K562 (cell line): Measurements from ENCODE around the gene TMSB4X. TPM values are rescaled to one million over a fixed set of nuclear protein-coding genes. Genes with fewer than 3 reads are reported as not detected.

Experiments used
- ATAC-seq: fragments of 200-7000 bp; cut with Tn5 transposase; 3 replicates; pipeline ENCODE4 v1.9.1; 2020; ENCODE audit warnings: moderate library complexity
- BruUV-seq: library from RNA; stranded (reverse); fragments of 400-500 nt; replicated peaks from 2 replicates; lab custom pipeline; 2021; lab: Mats Ljungman, UMichigan
- CTCF ChIA-PET: fragments of 300-600 bp; formaldehyde crosslinking; extraction: SDS; loops from one replicate; lab custom pipeline; 2021; ENCODE audit warnings: low intra/inter-chr PET ratio; lab: Yijun Ruan, JAX
- POLR2A ChIA-PET: fragments of 300-600, 350-650 bp; sonication (Branson Sonifier 250); formaldehyde crosslinking; extraction: SDS; loops from one replicate; lab custom pipeline; 2021; ENCODE audit warnings: antibody characterized with exemption, inconsistent platforms; lab: Yijun Ruan, JAX
- DNase-seq, 4 experiments: peaks; one replicate each; pipeline versions ENCODE4 v3.0.0 to v3.0.0-alpha.2; 2011 to 2018; ENCODE audit warnings: low spot score in 3 of 4, mixed read lengths in 3 of 4; ENCODE audit errors: extremely low read depth in 1 of 4
- FAIRE-seq: peaks from 2 replicates; lab custom pipeline; 2011; peaks lifted over from hg19 to GRCh38; lab: Jason Lieb, UNC
- H2AFZ ChIP-seq: 2 replicates; pipeline ENCODE4 v1.6.0; 2011; ENCODE audit warnings: low read depth, low read length, control low read depth, inconsistent platforms
- H3K27ac ChIP-seq: fragments of 200-600 bp; 3 replicates; pipeline ENCODE4 v1.8.0; 2011; ENCODE audit warnings: low read depth, mild to moderate bottlenecking, control low read depth, inconsistent platforms, low read length, moderate library complexity, mixed read lengths; ENCODE audit errors: extremely low read depth
- H3K27me3 ChIP-seq, 2 experiments: fragments of 300-600 bp in 1 of 2; 2 replicates in 1 of 2; 3 replicates in 1 of 2; pipeline versions ENCODE4 v1.6.0 to v1.8.0; 2011; ENCODE audit warnings: inconsistent platforms in 2 of 2, low read length in 2 of 2, mild to moderate bottlenecking in 1 of 2, mixed read lengths in 1 of 2, moderate library complexity in 1 of 2; ENCODE audit not compliant: control insufficient read depth in 2 of 2, insufficient read depth in 2 of 2
- H3K36me3 ChIP-seq: fragments of 300-600 bp; 3 replicates; pipeline ENCODE4 v1.8.0; 2011; ENCODE audit warnings: mild to moderate bottlenecking, low read length, inconsistent platforms; ENCODE audit not compliant: control insufficient read depth, insufficient read depth
- H3K4me1 ChIP-seq, 2 experiments: fragments of 200-600 bp in 1 of 2; replicated peaks in 1 of 2; 2 replicates in 1 of 2; 3 replicates in 1 of 2; pipeline versions ENCODE4 v1.5.1 to v1.8.0; 2011; ENCODE audit warnings: inconsistent platforms in 2 of 2, low read length in 2 of 2, mild to moderate bottlenecking in 1 of 2, mixed read lengths in 1 of 2, moderate library complexity in 1 of 2; ENCODE audit not compliant: control insufficient read depth in 2 of 2, insufficient read depth in 2 of 2
- H3K4me2 ChIP-seq: 2 replicates; pipeline ENCODE4 v1.6.1; 2011; ENCODE audit warnings: low read length, control low read depth, inconsistent platforms, mixed read lengths; ENCODE audit not compliant: insufficient read depth
- H3K4me3 ChIP-seq: fragments of 200-600 bp; sonication (generic), shearing (Covaris generic); 2 replicates; pipeline ENCODE4 v1.5.1; 2016; ENCODE audit warnings: control low read depth, inconsistent platforms
- H3K79me2 ChIP-seq: fragments of 200-600 bp; 3 replicates; pipeline ENCODE4 v1.8.0; 2011; ENCODE audit warnings: low read length, inconsistent platforms; ENCODE audit not compliant: control insufficient read depth, insufficient read depth
- H3K9ac ChIP-seq, 2 experiments: 2 replicates each; pipeline versions ENCODE4 v1.6.0 to v1.6.1; 2011; ENCODE audit warnings: low read depth in 2 of 2, low read length in 2 of 2, control low read depth in 1 of 2, inconsistent platforms in 1 of 2, mild to moderate bottlenecking in 1 of 2, mixed read lengths in 1 of 2; ENCODE audit not compliant: insufficient read depth in 1 of 2
- H3K9me1 ChIP-seq: one replicate; pipeline ENCODE4 v1.6.0; 2011; ENCODE audit warnings: inconsistent platforms, mild to moderate bottlenecking, low read length, moderate library complexity; ENCODE audit not compliant: control insufficient read depth, insufficient read depth
- H3K9me3 ChIP-seq: replicated peaks from 2 replicates; pipeline ENCODE4 v1.5.1; 2011; ENCODE audit warnings: low read depth, low read length, inconsistent platforms; ENCODE audit not compliant: control insufficient read depth, insufficient read depth
- H4K20me1 ChIP-seq: replicated peaks from 2 replicates; pipeline ENCODE4 v1.6.1; 2011; ENCODE audit warnings: low read length, inconsistent platforms, mixed read lengths; ENCODE audit not compliant: control insufficient read depth, insufficient read depth
- ETV1 ChIP-seq: fragments of 450-650 bp; conservative IDR thresholded peaks from 2 replicates; pipeline ENCODE4 v1.6.1; 2016; ENCODE audit warnings: missing genetic modification characterization, control low read depth, low read depth, missing compliant biosample characterization
- ETV6 ChIP-seq, 3 experiments: fragments of 150-350 bp in 1 of 3; sonication (generic) in 1 of 3; formaldehyde crosslinking in 1 of 3; IDR thresholded peaks; 2 replicates each; pipeline versions ENCODE4 v1.6.1 to v1.8.0; 2014 to 2022; ENCODE audit warnings: borderline replicate concordance in 2 of 3, low read depth in 2 of 3, antibody characterized with exemption in 1 of 3, low read length in 1 of 3, mild to moderate bottlenecking in 1 of 3, missing genetic modification reagents in 1 of 3
- EZH2 ChIP-seq: IDR thresholded peaks from 2 replicates; pipeline ENCODE4 v1.6.1; 2012; ENCODE audit warnings: low read depth, mild to moderate bottlenecking, inconsistent platforms, low read length, borderline replicate concordance
- PTTG1 ChIP-seq: fragments of 450-650 bp; IDR thresholded peaks from 2 replicates; pipeline ENCODE4 v1.6.1; 2016; ENCODE audit warnings: low read depth, mild to moderate bottlenecking, missing genetic modification characterization, missing compliant biosample characterization
- TFAM ChIP-seq: fragments of 250-450 bp; sonication (Bioruptor Pico); conservative IDR thresholded peaks from 2 replicates; pipeline ENCODE4 v1.5.0; 2021; ENCODE audit warnings: mild to moderate bottlenecking, moderate library complexity
- ZNF212 ChIP-seq: fragments of 450-650 bp; formaldehyde crosslinking; IDR thresholded peaks from 2 replicates; pipeline ENCODE4 v1.4.0; 2020; ENCODE audit warnings: mild to moderate bottlenecking
- ZNF24 ChIP-seq: fragments of 450-650 bp; IDR thresholded peaks from 2 replicates; pipeline ENCODE4 v1.6.1; 2016
- ZNF384 ChIP-seq: IDR thresholded peaks from 2 replicates; pipeline ENCODE4 v1.6.1; 2012; ENCODE audit warnings: low read depth, low read length, improper control_type of control experiment
- WGBS: fragments of 100-300 bp; shearing (Covaris generic); methylation state at CpG from one replicate; pipeline ENCODE4 v1.1.6; 2016; ENCODE audit warnings: low coverage, mixed read lengths; ENCODE audit not compliant: insufficient coverage; ENCODE audit errors: missing lambda C conversion rate; 5-methylcytosine and 5-hydroxymethylcytosine counted together
- in situ Hi-C: fragments of 300-500 bp; cut with MboI; formaldehyde crosslinking; loops from 4 replicates; pipeline ENCODE4 v1.15.0; 2018; ENCODE audit warnings: inconsistent platforms, mixed read lengths
- intact Hi-C: fragments of 100-400 bp; cut with micrococcal nuclease; formaldehyde crosslinking; loops from 2 replicates; pipeline ENCODE4 v1.14.2; 2022
- polyA plus RNA-seq, 8 experiments: library from polyadenylated mRNA; depleted of rRNA in 4 of 8; stranded (reverse) in 5 of 8; unstranded in 3 of 8; fragments of >200 nt; fragmentation: Nextera tagmentation in 2 of 8; fragmentation: Illumina TruSeq in 1 of 8; extraction: Ambion mirVana in 2 of 8; extraction: Trizol in 1 of 8; gene quantifications; 2 replicates each; pipeline versions ENCODE4 v1.2.1 to v1.2.3, GENCODE V29; 2011 to 2014; ENCODE audit warnings: inconsistent platforms in 1 of 8, missing spikeins in 1 of 8
- total RNA-seq, 7 experiments: library from RNA; depleted of rRNA in 6 of 7; stranded (reverse); fragments of >200 nt in 6 of 7; fragmentation: Illumina TruSeq in 2 of 7; extraction: Trizol in 2 of 7; gene quantifications; 2 replicates each; pipeline versions ENCODE4 v1.2.1 to v1.2.3, GENCODE V29; 2011 to 2021; ENCODE audit warnings: low replicate concordance in 1 of 7
- TF ChIP-seq, protein P1 (sequence below): fragments of 250-450 bp; sonication (Bioruptor Pico); IDR thresholded peaks from 2 replicates; pipeline ENCODE4 v1.4.0; 2020
- TF ChIP-seq, protein P2 (sequence below), 2 experiments: fragments of 450-650 bp in 1 of 2; sonication (generic) in 1 of 2; formaldehyde crosslinking in 1 of 2; IDR thresholded peaks in 1 of 2; conservative IDR thresholded peaks in 1 of 2; 2 replicates each; pipeline versions ENCODE4 v1.6.1 to v1.8.1; 2016 to 2023; ENCODE audit warnings: mild to moderate bottlenecking in 2 of 2, moderate library complexity in 2 of 2, inconsistent platforms in 1 of 2, missing genetic modification reagents in 1 of 2
- TF ChIP-seq, protein P3 (sequence below): sonication (generic); formaldehyde crosslinking; IDR thresholded peaks from 2 replicates; pipeline ENCODE4 v1.8.0; 2022; ENCODE audit warnings: missing genetic modification reagents, mild to moderate bottlenecking, borderline replicate concordance

TMSB4X gene
- total and polyA plus RNA-seq, 9 of the 15 experiments (the other 6 are each of a cell fraction or from before 2014, with no cell fraction given): 1,035 to 2,035 (median 1,529) TPM

DNA sequence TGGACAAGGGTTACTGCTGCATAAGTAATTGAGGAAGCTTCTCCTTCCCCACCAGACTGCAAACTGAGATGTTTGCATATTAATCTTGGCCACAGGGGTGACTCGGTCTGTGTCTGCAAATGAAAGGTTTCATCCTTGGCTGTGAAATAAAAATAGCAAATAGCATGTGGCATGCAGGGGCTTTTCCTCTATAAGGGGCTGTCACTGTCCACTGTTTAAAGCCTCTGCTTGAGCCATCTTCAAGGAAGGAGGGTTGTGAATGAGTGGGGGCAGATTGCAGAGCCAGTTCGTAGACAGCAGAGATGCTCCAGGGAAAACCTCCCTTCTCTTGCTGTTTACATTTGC lies 33.3 kb downstream of the TMSB4X start:
- CTCF ChIA-PET: no interaction called here
- no peak for ATAC-seq
- 17% methylated on average over 2 of the region's 2 CpGs for WGBS
- intact Hi-C loops: no loop called here
- H4K20me1 ChIP-seq: no peaks in the 10 kb centered on the region
- POLR2A ChIA-PET: interaction anchor here (0.6 kb wide), 1 partner anchor 33 kb away, joined by 3 read pairs; the partner anchor contains the start of gene TMSB4X
- no peak overlapping the region for H3K4me2 ChIP-seq
- H3K27ac ChIP-seq: no peak overlapping the region
- no peaks in the 10 kb centered on the region for H3K79me2 ChIP-seq
- BruUV-seq: no TSS peak
- in situ Hi-C loops: no loop called here
- no peaks in the 10 kb centered on the region for H3K36me3 ChIP-seq
- FAIRE-seq: no peak
- TF ChIP-seq ZNF212 (CRISPR knock-in tag) (no peak), EZH2 (no peak), TFAM (CRISPR knock-in tag) (no peak), ZNF384 (no peak), ZNF24 (no peak), ETV1 (tag) (no peak), ETV6 (IDR thresholded peaks at IDR 0.05; ENCODE audit: borderline replicate concordance in 1 of 2, low read depth in 2 of 2, low read length in 1 of 2) (no peak), ETV6 (CRISPR knock-in tag; IDR thresholded peaks at IDR 0.05; ENCODE audit: borderline replicate concordance) (no peak), PTTG1 (tag) (no peak)
- TF ChIP-seq, protein P1, sequence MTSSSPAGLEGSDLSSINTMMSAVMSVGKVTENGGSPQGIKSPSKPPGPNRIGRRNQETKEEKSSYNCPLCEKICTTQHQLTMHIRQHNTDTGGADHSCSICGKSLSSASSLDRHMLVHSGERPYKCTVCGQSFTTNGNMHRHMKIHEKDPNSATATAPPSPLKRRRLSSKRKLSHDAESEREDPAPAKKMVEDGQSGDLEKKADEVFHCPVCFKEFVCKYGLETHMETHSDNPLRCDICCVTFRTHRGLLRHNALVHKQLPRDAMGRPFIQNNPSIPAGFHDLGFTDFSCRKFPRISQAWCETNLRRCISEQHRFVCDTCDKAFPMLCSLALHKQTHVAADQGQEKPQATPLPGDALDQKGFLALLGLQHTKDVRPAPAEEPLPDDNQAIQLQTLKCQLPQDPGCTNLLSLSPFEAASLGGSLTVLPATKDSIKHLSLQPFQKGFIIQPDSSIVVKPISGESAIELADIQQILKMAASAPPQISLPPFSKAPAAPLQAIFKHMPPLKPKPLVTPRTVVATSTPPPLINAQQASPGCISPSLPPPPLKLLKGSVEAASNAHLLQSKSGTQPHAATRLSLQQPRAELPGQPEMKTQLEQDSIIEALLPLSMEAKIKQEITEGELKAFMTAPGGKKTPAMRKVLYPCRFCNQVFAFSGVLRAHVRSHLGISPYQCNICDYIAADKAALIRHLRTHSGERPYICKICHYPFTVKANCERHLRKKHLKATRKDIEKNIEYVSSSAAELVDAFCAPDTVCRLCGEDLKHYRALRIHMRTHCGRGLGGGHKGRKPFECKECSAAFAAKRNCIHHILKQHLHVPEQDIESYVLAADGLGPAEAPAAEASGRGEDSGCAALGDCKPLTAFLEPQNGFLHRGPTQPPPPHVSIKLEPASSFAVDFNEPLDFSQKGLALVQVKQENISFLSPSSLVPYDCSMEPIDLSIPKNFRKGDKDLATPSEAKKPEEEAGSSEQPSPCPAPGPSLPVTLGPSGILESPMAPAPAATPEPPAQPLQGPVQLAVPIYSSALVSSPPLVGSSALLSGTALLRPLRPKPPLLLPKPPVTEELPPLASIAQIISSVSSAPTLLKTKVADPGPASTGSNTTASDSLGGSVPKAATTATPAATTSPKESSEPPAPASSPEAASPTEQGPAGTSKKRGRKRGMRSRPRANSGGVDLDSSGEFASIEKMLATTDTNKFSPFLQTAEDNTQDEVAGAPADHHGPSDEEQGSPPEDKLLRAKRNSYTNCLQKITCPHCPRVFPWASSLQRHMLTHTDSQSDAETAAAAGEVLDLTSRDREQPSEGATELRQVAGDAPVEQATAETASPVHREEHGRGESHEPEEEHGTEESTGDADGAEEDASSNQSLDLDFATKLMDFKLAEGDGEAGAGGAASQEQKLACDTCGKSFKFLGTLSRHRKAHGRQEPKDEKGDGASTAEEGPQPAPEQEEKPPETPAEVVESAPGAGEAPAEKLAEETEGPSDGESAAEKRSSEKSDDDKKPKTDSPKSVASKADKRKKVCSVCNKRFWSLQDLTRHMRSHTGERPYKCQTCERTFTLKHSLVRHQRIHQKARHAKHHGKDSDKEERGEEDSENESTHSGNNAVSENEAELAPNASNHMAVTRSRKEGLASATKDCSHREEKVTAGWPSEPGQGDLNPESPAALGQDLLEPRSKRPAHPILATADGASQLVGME: no peak
- TF ChIP-seq, protein P2, sequence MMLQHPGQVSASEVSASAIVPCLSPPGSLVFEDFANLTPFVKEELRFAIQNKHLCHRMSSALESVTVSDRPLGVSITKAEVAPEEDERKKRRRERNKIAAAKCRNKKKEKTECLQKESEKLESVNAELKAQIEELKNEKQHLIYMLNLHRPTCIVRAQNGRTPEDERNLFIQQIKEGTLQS (IDR thresholded peaks at IDR 0.05): no peak
- TF ChIP-seq, protein P2 (CRISPR knock-in tag; conservative IDR thresholded peaks at IDR 0.05): no peak
- TF ChIP-seq, protein P3, sequence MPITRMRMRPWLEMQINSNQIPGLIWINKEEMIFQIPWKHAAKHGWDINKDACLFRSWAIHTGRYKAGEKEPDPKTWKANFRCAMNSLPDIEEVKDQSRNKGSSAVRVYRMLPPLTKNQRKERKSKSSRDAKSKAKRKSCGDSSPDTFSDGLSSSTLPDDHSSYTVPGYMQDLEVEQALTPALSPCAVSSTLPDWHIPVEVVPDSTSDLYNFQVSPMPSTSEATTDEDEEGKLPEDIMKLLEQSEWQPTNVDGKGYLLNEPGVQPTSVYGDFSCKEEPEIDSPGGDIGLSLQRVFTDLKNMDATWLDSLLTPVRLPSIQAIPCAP (CRISPR knock-in tag): no peak
- TF ChIP-seq, all 486 proteins: peak for 0
- no peak overlapping the region for H3K9ac ChIP-seq
- no peaks in the 10 kb centered on the region for H3K27me3 ChIP-seq
- H2AFZ ChIP-seq: no peak overlapping the region
- no peak overlapping the region for H3K4me3 ChIP-seq
- no peaks in the 10 kb centered on the region for H3K9me3 ChIP-seq
- DNase-seq: no peak
- H3K9me1 ChIP-seq: no peaks in the 10 kb centered on the region
- H3K4me1 ChIP-seq: peaks cover 0 to under 1% of the 10 kb centered on the region in 2 experiments; a peak in 2 of 5 replicates
